Measurements from ENCODE around the gene GNAS-AS1.

GNAS-AS1 gene

DNA sequence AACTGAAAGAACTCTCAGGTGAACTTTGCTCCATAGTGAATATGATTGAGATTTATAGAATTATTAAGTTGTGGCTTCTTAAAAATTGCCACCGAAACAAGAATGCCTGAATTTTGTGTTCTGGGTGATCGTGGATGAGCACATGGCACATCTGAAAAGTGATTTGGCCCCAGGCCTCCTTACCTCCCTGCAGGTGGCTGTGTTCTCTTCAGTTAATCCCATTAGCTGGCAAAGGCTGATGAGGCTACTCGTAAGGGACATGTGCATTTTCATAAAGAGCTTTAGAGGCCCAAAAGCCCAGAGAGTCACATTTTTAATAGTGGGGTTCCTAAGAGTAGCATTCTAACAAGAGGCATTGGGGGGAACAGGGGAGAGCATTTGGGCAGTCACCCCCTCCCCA, 24.4 kb upstream of the GNAS-AS1 start:
- Histone ChIP-seq H3K27me3 (no peaks in the 10 kb centered on the region), H3K4me3 (no peak overlapping the region), H3K9me3 (no peaks in the 10 kb centered on the region), H3K27ac (no peak overlapping the region), H3K36me3 (no peaks in the 10 kb centered on the region), H3K4me1 (no peaks in the 10 kb centered on the region)
- TF ChIP-seq, protein P1, sequence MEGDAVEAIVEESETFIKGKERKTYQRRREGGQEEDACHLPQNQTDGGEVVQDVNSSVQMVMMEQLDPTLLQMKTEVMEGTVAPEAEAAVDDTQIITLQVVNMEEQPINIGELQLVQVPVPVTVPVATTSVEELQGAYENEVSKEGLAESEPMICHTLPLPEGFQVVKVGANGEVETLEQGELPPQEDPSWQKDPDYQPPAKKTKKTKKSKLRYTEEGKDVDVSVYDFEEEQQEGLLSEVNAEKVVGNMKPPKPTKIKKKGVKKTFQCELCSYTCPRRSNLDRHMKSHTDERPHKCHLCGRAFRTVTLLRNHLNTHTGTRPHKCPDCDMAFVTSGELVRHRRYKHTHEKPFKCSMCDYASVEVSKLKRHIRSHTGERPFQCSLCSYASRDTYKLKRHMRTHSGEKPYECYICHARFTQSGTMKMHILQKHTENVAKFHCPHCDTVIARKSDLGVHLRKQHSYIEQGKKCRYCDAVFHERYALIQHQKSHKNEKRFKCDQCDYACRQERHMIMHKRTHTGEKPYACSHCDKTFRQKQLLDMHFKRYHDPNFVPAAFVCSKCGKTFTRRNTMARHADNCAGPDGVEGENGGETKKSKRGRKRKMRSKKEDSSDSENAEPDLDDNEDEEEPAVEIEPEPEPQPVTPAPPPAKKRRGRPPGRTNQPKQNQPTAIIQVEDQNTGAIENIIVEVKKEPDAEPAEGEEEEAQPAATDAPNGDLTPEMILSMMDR (IDR thresholded peaks at IDR 0.05): no peak
- intact Hi-C loops (cut with DNase I; ENCODE audit: low total_unique reads): no loop called here
- no peak for DNase-seq

DNA sequence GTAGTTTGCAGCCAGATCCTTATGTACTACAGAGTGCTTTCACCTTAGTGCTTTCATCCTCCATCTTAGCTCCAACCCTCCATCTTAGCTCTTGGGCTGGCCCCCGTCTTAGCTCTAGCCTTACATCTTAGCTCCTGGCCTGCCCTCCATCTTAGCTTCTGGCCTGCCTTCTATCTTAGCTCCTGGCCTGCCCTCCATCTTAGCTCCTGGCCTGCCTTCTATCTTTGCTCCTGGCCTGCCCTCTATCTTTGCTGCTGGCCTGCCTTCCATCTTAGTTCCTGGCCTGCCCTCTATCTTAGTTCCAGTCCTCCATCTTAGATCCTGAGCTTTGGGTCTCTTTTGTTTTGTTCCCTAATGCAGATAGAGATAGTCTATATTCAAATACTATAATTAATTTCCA, 23.8 kb upstream of the GNAS-AS1 start:
- H3K27me3 ChIP-seq: no peaks in the 10 kb centered on the region
- no peaks in the 10 kb centered on the region for H3K4me1 ChIP-seq
- no peak for DNase-seq
- H3K9me3 ChIP-seq: no peaks in the 10 kb centered on the region
- no peaks in the 10 kb centered on the region for H3K36me3 ChIP-seq
- H3K27ac ChIP-seq: no peak overlapping the region
- no peak overlapping the region for H3K4me3 ChIP-seq
- TF ChIP-seq, protein P1 (IDR thresholded peaks at IDR 0.05): no peak
- intact Hi-C loops (cut with DNase I; ENCODE audit: low total_unique reads): loop anchor here (5.0 kb wide), 1 partner anchor 583 kb away; no protein-coding TSS in a partner anchor

DNA sequence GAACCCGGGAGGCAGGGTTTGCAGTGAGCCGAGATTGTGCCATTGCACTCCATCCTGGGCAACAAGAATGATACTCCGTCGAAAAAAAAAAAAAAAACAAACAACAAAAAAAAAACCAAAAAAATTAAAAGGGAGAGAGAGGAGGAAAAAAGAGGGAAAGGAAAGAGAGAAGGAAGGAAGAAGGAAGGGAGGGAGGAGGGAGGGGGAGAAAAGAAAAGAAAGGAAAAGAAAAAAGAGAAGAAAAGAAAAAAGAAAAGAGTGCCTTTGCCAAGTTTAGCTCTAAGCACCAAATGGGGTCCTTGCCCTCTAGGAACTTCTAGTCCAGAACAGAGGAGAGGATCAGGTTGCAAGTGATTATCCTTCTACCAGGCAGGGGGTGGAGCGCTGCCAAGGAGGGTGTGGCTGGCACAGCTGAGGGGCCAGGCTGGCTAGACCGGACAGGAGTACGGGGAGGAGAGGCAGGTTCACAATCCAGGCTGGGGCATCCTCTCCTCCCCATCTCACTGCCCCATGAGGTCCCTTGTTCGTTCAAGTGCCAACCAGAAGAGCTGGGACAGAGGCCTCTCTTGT, 20.9 kb upstream of the GNAS-AS1 start:
- intact Hi-C loops (cut with DNase I; ENCODE audit: low total_unique reads): loop anchor here (2.0 to 5.0 kb wide), 2 partner anchors 351 to 586 kb away; no protein-coding TSS in a partner anchor
- Histone ChIP-seq H3K27me3 (no peaks in the 10 kb centered on the region), H3K9me3 (no peaks in the 10 kb centered on the region), H3K27ac (no peak overlapping the region), H3K4me3 (no peak overlapping the region), H3K36me3 (no peaks in the 10 kb centered on the region), H3K4me1 (no peaks in the 10 kb centered on the region)
- TF ChIP-seq, protein P1 (IDR thresholded peaks at IDR 0.05): no peak
- no peak for DNase-seq

DNA sequence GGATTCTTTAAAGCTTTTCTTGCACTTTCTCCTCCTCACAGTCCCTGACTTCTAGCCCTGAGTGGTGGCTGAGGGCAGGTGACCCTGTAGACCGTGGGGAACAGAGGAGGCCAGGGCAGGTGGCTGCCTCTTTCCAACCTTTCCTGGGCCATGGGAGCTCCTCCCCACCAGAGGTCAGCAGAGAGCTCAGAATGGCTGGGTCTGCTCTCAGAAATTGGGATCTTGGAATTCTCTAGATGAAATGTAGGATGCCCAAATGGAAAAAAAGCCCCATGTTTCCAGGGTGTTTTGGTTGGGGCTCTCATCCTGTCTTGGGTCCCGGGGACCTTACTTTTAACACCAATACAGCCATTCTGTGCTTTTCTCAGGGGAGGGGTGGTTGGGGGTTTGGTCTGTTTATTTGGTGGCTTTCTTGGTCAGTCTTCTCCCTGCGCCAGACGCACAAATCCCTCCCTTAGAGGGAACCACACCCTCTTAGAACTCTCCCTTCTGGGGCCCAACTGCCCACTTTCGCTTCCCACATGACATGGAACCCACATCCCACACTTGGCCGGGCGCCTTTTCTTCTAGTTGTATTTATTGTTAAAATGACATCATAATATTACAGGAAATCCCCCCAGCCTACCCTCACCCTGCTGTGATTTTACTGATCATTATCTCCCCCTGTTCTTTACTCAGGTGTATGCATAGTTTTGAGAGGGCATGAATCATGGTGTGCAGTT, 19.8 kb upstream of the GNAS-AS1 start:
- peak; percentile 45 to 77 for DNase-seq
- no peaks in the 10 kb centered on the region for H3K36me3 ChIP-seq
- no peaks in the 10 kb centered on the region for H3K9me3 ChIP-seq
- H3K27me3 ChIP-seq: peaks cover 0 to 5% of the 10 kb centered on the region in 2 donors
- H3K27ac ChIP-seq: no peak overlapping the region
- TF ChIP-seq, protein P1 (IDR thresholded peaks at IDR 0.05): peak; percentile 90
- no peak overlapping the region for H3K4me3 ChIP-seq
- no peaks in the 10 kb centered on the region for H3K4me1 ChIP-seq
- intact Hi-C loops (cut with DNase I; ENCODE audit: low total_unique reads): loop anchor here (2.0 to 5.0 kb wide), 2 partner anchors 352 to 587 kb away; no protein-coding TSS in a partner anchor

DNA sequence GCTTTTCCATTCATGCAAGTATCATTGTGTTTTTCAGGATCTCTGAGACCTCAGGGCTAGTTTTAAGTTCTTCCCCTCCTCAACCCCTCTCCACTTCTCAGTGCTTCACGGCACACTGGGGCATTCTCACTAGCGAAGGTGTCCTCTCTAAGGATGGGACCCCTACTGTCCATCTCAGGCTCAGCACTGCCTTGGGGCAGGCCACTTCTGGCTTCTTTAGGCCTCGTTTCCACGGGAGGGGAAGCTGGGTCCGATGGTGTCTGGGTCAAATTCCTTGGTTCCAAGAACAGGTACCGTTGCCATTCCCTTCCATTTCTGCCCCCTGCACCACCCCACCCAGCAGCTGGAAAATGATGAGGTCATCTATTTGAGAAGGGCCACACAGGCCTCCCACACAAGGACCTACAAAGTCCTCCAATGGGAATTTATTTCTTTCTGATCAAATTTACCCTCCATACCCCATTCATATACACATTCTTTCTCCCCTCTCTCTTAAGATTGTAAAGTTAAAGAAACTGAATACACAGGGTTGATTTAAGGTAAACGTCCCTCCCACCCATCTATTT, 19.0 kb upstream of the GNAS-AS1 start:
- Histone ChIP-seq H3K36me3 (no peaks in the 10 kb centered on the region), H3K4me3 (no peak overlapping the region), H3K27ac (no peak overlapping the region), H3K9me3 (no peaks in the 10 kb centered on the region), H3K4me1 (no peaks in the 10 kb centered on the region), H3K27me3 (peaks cover 0 to 5% of the 10 kb centered on the region in 2 donors)
- intact Hi-C loops (cut with DNase I; ENCODE audit: low total_unique reads): loop anchor here (2.0 to 5.0 kb wide), 2 partner anchors 353 to 588 kb away; no protein-coding TSS in a partner anchor
- TF ChIP-seq, protein P1 (IDR thresholded peaks at IDR 0.05): no peak
- DNase-seq: no peak
